Fibroblast of lung (primary cell): ENCODE measurements around the gene LIPK. TPM values are rescaled to one million over a fixed set of nuclear protein-coding genes. Genes with fewer than 3 reads are reported as not detected.

Source experiments
- DNase-seq, 2 donors: peaks; one replicate each; pipeline versions ENCODE4 v3.0.0 to v3.0.0-alpha.2; 2010; ENCODE audit warnings: low read depth in 2 of 2
- H2AFZ ChIP-seq: 2 replicates; pipeline ENCODE4 v1.5.1; 2012; ENCODE audit warnings: low read length, control low read depth, inconsistent platforms
- H3K27ac ChIP-seq: 2 replicates; pipeline ENCODE4 v1.5.1; 2011; ENCODE audit warnings: low read length, control low read depth; ENCODE audit not compliant: insufficient read depth
- H3K27me3 ChIP-seq: 2 replicates; pipeline ENCODE4 v1.5.1; 2011; ENCODE audit warnings: mild to moderate bottlenecking, low read length; ENCODE audit not compliant: control insufficient read depth, insufficient read depth
- H3K36me3 ChIP-seq: 2 replicates; pipeline ENCODE4 v1.5.1; 2011; ENCODE audit warnings: low read length; ENCODE audit not compliant: control insufficient read depth, insufficient read depth
- H3K4me1 ChIP-seq: 2 replicates; pipeline ENCODE4 v1.5.1; 2011; ENCODE audit warnings: low read length; ENCODE audit not compliant: control insufficient read depth, insufficient read depth; ENCODE audit errors: extremely low read depth
- H3K4me2 ChIP-seq: 2 replicates; pipeline ENCODE4 v1.5.1; 2011; ENCODE audit warnings: low read length, control low read depth; ENCODE audit not compliant: insufficient read depth; ENCODE audit errors: extremely low read depth
- H3K4me3 ChIP-seq, 4 experiments: fragments of 200-600 bp in 1 of 4; sonication (generic) in 1 of 4; replicated peaks in 1 of 4; 2 replicates each; pipeline ENCODE4 v1.5.1; 2011 to 2016; ENCODE audit warnings: low read length in 4 of 4, low read depth in 3 of 4, mild to moderate bottlenecking in 3 of 4, control low read depth in 2 of 4, inconsistent platforms in 1 of 4, mixed read lengths in 1 of 4; ENCODE audit not compliant: insufficient read depth in 1 of 4; ENCODE audit errors: control extremely low read depth in 1 of 4
- H3K79me2 ChIP-seq: 2 replicates; pipeline ENCODE4 v1.5.1; 2012; ENCODE audit warnings: mild to moderate bottlenecking, low read length, inconsistent platforms; ENCODE audit not compliant: control insufficient read depth, insufficient read depth
- H3K9ac ChIP-seq: 2 replicates; pipeline ENCODE4 v1.5.1; 2011; ENCODE audit warnings: mild to moderate bottlenecking, low read length, control low read depth; ENCODE audit not compliant: insufficient read depth
- H3K9me3 ChIP-seq: 2 replicates; pipeline ENCODE4 v1.5.1; 2012; ENCODE audit warnings: low read depth, low read length; ENCODE audit not compliant: control insufficient read depth, insufficient read depth
- H4K20me1 ChIP-seq: 2 replicates; pipeline ENCODE4 v1.5.1; 2011; ENCODE audit warnings: low read length; ENCODE audit not compliant: control insufficient read depth, insufficient read depth; ENCODE audit errors: extremely low read depth
- EZH2 ChIP-seq: IDR thresholded peaks from 2 replicates; pipeline ENCODE4 v1.5.1; 2012; ENCODE audit warnings: low read length, control low read depth, mild to moderate bottlenecking; ENCODE audit errors: missing control alignments
- polyA plus RNA-seq, 2 donors: library from polyadenylated mRNA; depleted of rRNA in 1 of 2; stranded (reverse) in 1 of 2; unstranded in 1 of 2; fragments of >200 nt; gene quantifications; 2 replicates each; pipeline ENCODE4 v1.2.1, GENCODE V29; 2011 to 2012; ENCODE audit warnings: missing spikeins in 1 of 2
- total RNA-seq: library from RNA; depleted of rRNA; stranded (reverse); fragments of >200 nt; gene quantifications from 2 replicates; pipeline ENCODE4 v1.2.1, GENCODE V29; 2014
- TF ChIP-seq, protein P1 (sequence below), 2 donors: IDR thresholded peaks in 1 of 2; conservative IDR thresholded peaks in 1 of 2; 1 replicate in 1 of 2; 2 replicates in 1 of 2; pipeline ENCODE4 v1.5.1; 2011 to 2012; ENCODE audit warnings: low read length in 2 of 2, control low read depth in 1 of 2, inconsistent platforms in 1 of 2, low read depth in 1 of 2, mild to moderate bottlenecking in 1 of 2

LIPK gene
- total and polyA plus RNA-seq, 2 donors (not counting 1 experiment from before 2014, with no cell fraction given), result not detected

DNA sequence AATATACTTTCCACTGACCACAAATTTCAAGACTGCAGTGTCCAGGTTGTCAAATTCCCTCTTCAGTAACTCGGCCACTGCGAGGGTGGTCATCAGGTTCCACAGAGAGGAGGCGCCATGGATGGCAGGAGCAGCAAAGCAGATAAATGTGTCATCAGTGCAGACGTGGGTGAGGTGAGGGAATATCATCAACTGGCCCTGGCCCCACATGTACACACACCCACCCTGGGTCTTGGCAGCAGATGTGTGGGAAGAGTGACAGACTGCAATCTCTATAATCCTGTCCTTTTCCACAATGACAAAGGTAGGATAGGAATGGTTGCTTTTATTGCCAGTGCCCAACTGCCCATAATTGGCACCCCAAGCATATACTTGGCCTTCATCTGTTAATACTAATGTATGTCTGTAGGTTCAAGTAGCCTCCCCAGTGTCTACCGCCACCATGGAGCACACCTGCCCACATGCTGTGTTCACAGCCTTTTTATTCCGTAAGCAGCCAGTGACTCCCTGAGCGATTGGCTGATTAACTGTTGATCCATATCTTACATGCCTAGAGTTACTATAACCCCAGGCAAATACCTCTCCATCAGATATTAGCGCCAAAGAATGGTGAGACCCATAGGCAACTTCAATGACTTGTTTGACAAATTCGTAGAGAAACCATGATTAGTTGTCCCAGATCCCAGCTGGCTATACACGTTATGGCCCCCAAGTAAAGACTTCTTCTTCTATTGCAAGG is 80.2 kb downstream of the LIPK start:
- TF ChIP-seq, protein P1, sequence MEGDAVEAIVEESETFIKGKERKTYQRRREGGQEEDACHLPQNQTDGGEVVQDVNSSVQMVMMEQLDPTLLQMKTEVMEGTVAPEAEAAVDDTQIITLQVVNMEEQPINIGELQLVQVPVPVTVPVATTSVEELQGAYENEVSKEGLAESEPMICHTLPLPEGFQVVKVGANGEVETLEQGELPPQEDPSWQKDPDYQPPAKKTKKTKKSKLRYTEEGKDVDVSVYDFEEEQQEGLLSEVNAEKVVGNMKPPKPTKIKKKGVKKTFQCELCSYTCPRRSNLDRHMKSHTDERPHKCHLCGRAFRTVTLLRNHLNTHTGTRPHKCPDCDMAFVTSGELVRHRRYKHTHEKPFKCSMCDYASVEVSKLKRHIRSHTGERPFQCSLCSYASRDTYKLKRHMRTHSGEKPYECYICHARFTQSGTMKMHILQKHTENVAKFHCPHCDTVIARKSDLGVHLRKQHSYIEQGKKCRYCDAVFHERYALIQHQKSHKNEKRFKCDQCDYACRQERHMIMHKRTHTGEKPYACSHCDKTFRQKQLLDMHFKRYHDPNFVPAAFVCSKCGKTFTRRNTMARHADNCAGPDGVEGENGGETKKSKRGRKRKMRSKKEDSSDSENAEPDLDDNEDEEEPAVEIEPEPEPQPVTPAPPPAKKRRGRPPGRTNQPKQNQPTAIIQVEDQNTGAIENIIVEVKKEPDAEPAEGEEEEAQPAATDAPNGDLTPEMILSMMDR (conservative IDR thresholded peaks at IDR 0.05 in 1 of 2, IDR thresholded peaks at IDR 0.05 in 1 of 2; ENCODE audit: low read depth in 1 of 2, low read length in 2 of 2), result no peak
- no peak for TF ChIP-seq EZH2
- no peaks in the 10 kb centered on the region for H4K20me1 ChIP-seq

DNA sequence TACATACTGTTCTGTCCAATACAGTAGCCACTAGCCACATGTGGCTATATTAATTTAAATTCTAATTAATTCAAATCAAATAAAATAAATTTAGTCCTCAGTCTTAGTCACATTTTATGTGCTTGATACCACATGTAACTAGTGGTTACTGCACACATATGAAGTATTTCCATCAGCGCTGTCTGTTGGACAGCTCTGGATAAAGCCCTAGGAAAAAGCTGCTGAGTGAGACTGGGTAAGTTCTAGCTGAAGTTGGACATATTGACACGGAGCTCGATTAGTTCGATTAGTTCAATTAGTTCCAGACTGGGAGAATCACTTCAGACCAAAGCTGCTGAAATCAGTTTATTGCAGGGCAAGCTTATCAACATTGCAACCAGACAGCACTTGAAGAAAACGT is 81.4 kb downstream of the LIPK start:
- Histone ChIP-seq H3K9me3 (no peaks in the 10 kb centered on the region), H3K9ac (no peak overlapping the region), H3K27me3 (no peaks in the 10 kb centered on the region), H3K27ac (no peak overlapping the region), H3K36me3 (no peaks in the 10 kb centered on the region), H3K4me2 (no peak overlapping the region), H3K4me1 (no peaks in the 10 kb centered on the region), H3K4me3 (no peak overlapping the region), H2AFZ (no peak overlapping the region), H4K20me1 (no peaks in the 10 kb centered on the region), H3K79me2 (no peaks in the 10 kb centered on the region)
- DNase-seq, result no peak
- TF ChIP-seq EZH2, result no peak
- TF ChIP-seq, protein P1 (conservative IDR thresholded peaks at IDR 0.05 in 1 of 2, IDR thresholded peaks at IDR 0.05 in 1 of 2; ENCODE audit: low read depth in 1 of 2, low read length in 2 of 2), result no peak

More for the DNA sequence above, 80.2 kb downstream of the LIPK start:
- Histone ChIP-seq H3K79me2 (no peaks in the 10 kb centered on the region), H2AFZ (no peak overlapping the region), H3K9me3 (no peaks in the 10 kb centered on the region), H3K27me3 (no peaks in the 10 kb centered on the region), H3K4me2 (no peak overlapping the region), H3K36me3 (no peaks in the 10 kb centered on the region), H3K4me3 (no peak overlapping the region), H3K9ac (no peak overlapping the region), H3K27ac (no peak overlapping the region), H3K4me1 (no peaks in the 10 kb centered on the region)
- no peak for DNase-seq

DNA sequence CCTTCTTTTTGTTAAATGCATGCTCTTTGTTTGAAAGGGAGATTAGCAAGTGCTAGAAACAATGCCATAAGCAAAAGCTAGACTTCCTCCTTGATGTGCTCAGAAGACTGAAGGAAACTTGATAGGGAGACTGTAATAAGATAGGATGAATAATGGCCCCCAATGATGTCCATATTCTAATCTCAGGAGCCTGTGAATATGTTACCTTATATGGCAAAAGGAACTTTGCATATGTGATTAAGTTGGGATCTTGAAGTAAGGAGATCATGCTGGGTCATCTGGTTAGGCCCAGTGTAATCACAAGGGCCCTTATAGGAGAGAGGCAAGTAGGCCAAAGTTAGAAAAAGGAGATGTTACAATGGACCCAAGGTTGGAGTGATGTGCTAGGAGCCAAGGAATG is 82.9 kb downstream of the LIPK start:
- no peaks in the 10 kb centered on the region for H3K27me3 ChIP-seq
- no peak overlapping the region for H3K4me3 ChIP-seq
- H3K27ac ChIP-seq, result no peak overlapping the region
- no peak overlapping the region for H3K9ac ChIP-seq
- H3K9me3 ChIP-seq, result no peaks in the 10 kb centered on the region
- TF ChIP-seq EZH2, result no peak
- TF ChIP-seq, protein P1 (conservative IDR thresholded peaks at IDR 0.05 in 1 of 2, IDR thresholded peaks at IDR 0.05 in 1 of 2; ENCODE audit: low read depth in 1 of 2, low read length in 2 of 2), result no peak
- no peaks in the 10 kb centered on the region for H4K20me1 ChIP-seq
- H3K36me3 ChIP-seq, result no peaks in the 10 kb centered on the region
- no peaks in the 10 kb centered on the region for H3K79me2 ChIP-seq
- no peak for DNase-seq
- no peak overlapping the region for H3K4me2 ChIP-seq
- H2AFZ ChIP-seq, result no peak overlapping the region
- H3K4me1 ChIP-seq, result no peaks in the 10 kb centered on the region
